Measurements from ENCODE around the gene RGS7.

RGS7 gene

GRCh38 chr1:240869071-240869470, 487.9 kb downstream of the RGS7 start:
- no peak for TF ChIP-seq CTCF (IDR thresholded peaks at IDR 0.05; ENCODE audit: insufficient read depth, low read depth, low read length, missing control alignments)
- DNase-seq (ENCODE audit: low read depth): no peak
- H3K4me3 ChIP-seq (ENCODE audit: low read depth, low read length): no peak overlapping the region

GRCh38 chr1:240866724-240867123, 490.3 kb downstream of the RGS7 start:
- no peak for TF ChIP-seq CTCF (IDR thresholded peaks at IDR 0.05; ENCODE audit: insufficient read depth, low read depth, low read length, missing control alignments)
- no peak for DNase-seq (ENCODE audit: low read depth)
- no peak overlapping the region for H3K4me3 ChIP-seq (ENCODE audit: low read depth, low read length)

GRCh38 chr1:240860023-240860422, 497.0 kb downstream of the RGS7 start:
- H3K4me3 ChIP-seq (ENCODE audit: low read depth, low read length): no peak overlapping the region
- TF ChIP-seq CTCF (IDR thresholded peaks at IDR 0.05; ENCODE audit: insufficient read depth, low read depth, low read length, missing control alignments): no peak
- no peak for DNase-seq (ENCODE audit: low read depth)

- no peak overlapping the region for H3K4me3 ChIP-seq (ENCODE audit: low read depth, low read length)
- DNase-seq (ENCODE audit: low read depth): no peak
- no peak for TF ChIP-seq CTCF (IDR thresholded peaks at IDR 0.05; ENCODE audit: insufficient read depth, low read depth, low read length, missing control alignments)
Observed at GRCh38 chr1:240854367-240854766, 502.6 kb downstream of the RGS7 start.

GRCh38 chr1:240847325-240847724, 509.7 kb downstream of the RGS7 start:
- TF ChIP-seq CTCF (IDR thresholded peaks at IDR 0.05; ENCODE audit: insufficient read depth, low read depth, low read length, missing control alignments): no peak
- no peak overlapping the region for H3K4me3 ChIP-seq (ENCODE audit: low read depth, low read length)
- no peak for DNase-seq (ENCODE audit: low read depth)

- DNase-seq (ENCODE audit: low read depth): no peak
- no peak for TF ChIP-seq CTCF (IDR thresholded peaks at IDR 0.05; ENCODE audit: insufficient read depth, low read depth, low read length, missing control alignments)
Observed at GRCh38 chr1:240844486-240844885, 512.5 kb downstream of the RGS7 start.

GRCh38 chr1:240843798-240844197, 513.2 kb downstream of the RGS7 start:
- TF ChIP-seq CTCF (IDR thresholded peaks at IDR 0.05; ENCODE audit: insufficient read depth, low read depth, low read length, missing control alignments): no peak
- DNase-seq (ENCODE audit: low read depth): no peak
- H3K4me3 ChIP-seq (ENCODE audit: low read depth, low read length): no peak overlapping the region

More at GRCh38 chr1:240844486-240844885, 512.5 kb downstream of the RGS7 start:
- no peak overlapping the region for H3K4me3 ChIP-seq (ENCODE audit: low read depth, low read length)
